GM21576 (cell line): Measurements from ENCODE around the gene DAGLA.

Experiments
- ATAC-seq: cut with Tn5 transposase; IDR thresholded peaks from one replicate; pipeline ENCODE4 v1.9.1; 2021; ENCODE audit warnings: mild to moderate bottlenecking, moderate library complexity; ENCODE audit not compliant: unreplicated experiment

The DAGLA gene

GRCh38 chr11:61775606-61776554, 95.7 kb downstream of the DAGLA start:
- ATAC-seq = no peak

- ATAC-seq = no peak
Observed at GRCh38 chr11:61776561-61777075, 96.4 kb downstream of the DAGLA start.

GRCh38 chr11:61777234-61778090, 97.3 kb downstream of the DAGLA start:
- ATAC-seq = no peak

GRCh38 chr11:61778357-61778886, 98.2 kb downstream of the DAGLA start:
- ATAC-seq = no peak

GRCh38 chr11:61778920-61779650, 98.9 kb downstream of the DAGLA start:
- no peak for ATAC-seq

- ATAC-seq = no peak
Observed at GRCh38 chr11:61779666-61780525, 99.7 kb downstream of the DAGLA start.

- ATAC-seq = no peak
Observed at GRCh38 chr11:61780581-61781162, 100.5 kb downstream of the DAGLA start.

GRCh38 chr11:61781585-61781984, 101.4 kb downstream of the DAGLA start:
- ATAC-seq = no peak

GRCh38 chr11:61782299-61782698, 102.1 kb downstream of the DAGLA start:
- no peak for ATAC-seq

GRCh38 chr11:61782841-61783240, 102.7 kb downstream of the DAGLA start:
- ATAC-seq = no peak

- no peak for ATAC-seq
Observed at GRCh38 chr11:61783717-61784505, 103.7 kb downstream of the DAGLA start.

- ATAC-seq = no peak
Observed at GRCh38 chr11:61784506-61784805, 104.3 kb downstream of the DAGLA start.

GRCh38 chr11:61785837-61786402, 105.7 kb downstream of the DAGLA start:
- ATAC-seq = no peak

- no peak for ATAC-seq
Observed at GRCh38 chr11:61787928-61788491, 107.8 kb downstream of the DAGLA start.

- ATAC-seq = no peak
Observed at GRCh38 chr11:61791737-61792309, 111.6 kb downstream of the DAGLA start.

- peak; percentile 81 for ATAC-seq
Observed at GRCh38 chr11:61792310-61793082, 112.3 kb downstream of the DAGLA start, which contains the start of the genes FEN1 and TMEM258. Gene FEN1, plus strand, starts transcription at chr11:61792911. Its CDS starts 2,451 bp downstream, at chr11:61795362. Gene TMEM258, minus strand, starts transcription at chr11:61792599. Its CDS starts 41 bp downstream, at chr11:61792558.
